ENCODE results near the gene MID1. TPM values are rescaled to one million over a fixed set of nuclear protein-coding genes. Genes with fewer than 3 reads are reported as not detected.

MID1 gene
- total RNA-seq, 2 donors from 2014 or later = 38.3 to 44.9 TPM

- H3K27me3 ChIP-seq = no peaks in the 10 kb centered on the region
- H3K4me3 ChIP-seq = no peak overlapping the region
- no peaks in the 10 kb centered on the region for H3K4me1 ChIP-seq
- DNase-seq = no peak
- H3K9ac ChIP-seq (ENCODE audit: low read depth in 2 of 2, low read length in 2 of 2) = no peak overlapping the region
- no peaks in the 10 kb centered on the region for H3K36me3 ChIP-seq
- H3K27ac ChIP-seq = no peak overlapping the region
- TF ChIP-seq, protein P1, sequence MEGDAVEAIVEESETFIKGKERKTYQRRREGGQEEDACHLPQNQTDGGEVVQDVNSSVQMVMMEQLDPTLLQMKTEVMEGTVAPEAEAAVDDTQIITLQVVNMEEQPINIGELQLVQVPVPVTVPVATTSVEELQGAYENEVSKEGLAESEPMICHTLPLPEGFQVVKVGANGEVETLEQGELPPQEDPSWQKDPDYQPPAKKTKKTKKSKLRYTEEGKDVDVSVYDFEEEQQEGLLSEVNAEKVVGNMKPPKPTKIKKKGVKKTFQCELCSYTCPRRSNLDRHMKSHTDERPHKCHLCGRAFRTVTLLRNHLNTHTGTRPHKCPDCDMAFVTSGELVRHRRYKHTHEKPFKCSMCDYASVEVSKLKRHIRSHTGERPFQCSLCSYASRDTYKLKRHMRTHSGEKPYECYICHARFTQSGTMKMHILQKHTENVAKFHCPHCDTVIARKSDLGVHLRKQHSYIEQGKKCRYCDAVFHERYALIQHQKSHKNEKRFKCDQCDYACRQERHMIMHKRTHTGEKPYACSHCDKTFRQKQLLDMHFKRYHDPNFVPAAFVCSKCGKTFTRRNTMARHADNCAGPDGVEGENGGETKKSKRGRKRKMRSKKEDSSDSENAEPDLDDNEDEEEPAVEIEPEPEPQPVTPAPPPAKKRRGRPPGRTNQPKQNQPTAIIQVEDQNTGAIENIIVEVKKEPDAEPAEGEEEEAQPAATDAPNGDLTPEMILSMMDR (IDR thresholded peaks at IDR 0.05) = no peak
- intact Hi-C loops (cut with DNase I) = no loop called here
- H3K9me3 ChIP-seq = no peaks in the 10 kb centered on the region
Measured at GRCh38 chrX:10538831-10539230, 81.6 kb downstream of the MID1 start.

- intact Hi-C loops (cut with DNase I) = no loop called here
- no peaks in the 10 kb centered on the region for H3K4me1 ChIP-seq
- no peaks in the 10 kb centered on the region for H3K9me3 ChIP-seq
- H3K27ac ChIP-seq = no peak overlapping the region
- TF ChIP-seq, protein P1 (IDR thresholded peaks at IDR 0.05) = no peak
- no peaks in the 10 kb centered on the region for H3K36me3 ChIP-seq
- no peak overlapping the region for H3K4me3 ChIP-seq
- no peak for DNase-seq
- H3K27me3 ChIP-seq = no peaks in the 10 kb centered on the region
- H3K9ac ChIP-seq (ENCODE audit: low read depth in 2 of 2, low read length in 2 of 2) = no peak overlapping the region
Measured at GRCh38 chrX:10537308-10537707, 83.1 kb downstream of the MID1 start.

- Histone ChIP-seq H3K4me1 (no peaks in the 10 kb centered on the region), H3K9me3 (no peaks in the 10 kb centered on the region), H3K27ac (no peak overlapping the region), H3K27me3 (no peaks in the 10 kb centered on the region), H3K9ac (ENCODE audit: low read depth in 2 of 2, low read length in 2 of 2) (no peak overlapping the region), H3K36me3 (no peaks in the 10 kb centered on the region), H3K4me3 (no peak overlapping the region)
- TF ChIP-seq, protein P1 (IDR thresholded peaks at IDR 0.05) = no peak
- intact Hi-C loops (cut with DNase I) = no loop called here
- DNase-seq = no peak
Measured at GRCh38 chrX:10536744-10537143, 83.6 kb downstream of the MID1 start.

DNA sequence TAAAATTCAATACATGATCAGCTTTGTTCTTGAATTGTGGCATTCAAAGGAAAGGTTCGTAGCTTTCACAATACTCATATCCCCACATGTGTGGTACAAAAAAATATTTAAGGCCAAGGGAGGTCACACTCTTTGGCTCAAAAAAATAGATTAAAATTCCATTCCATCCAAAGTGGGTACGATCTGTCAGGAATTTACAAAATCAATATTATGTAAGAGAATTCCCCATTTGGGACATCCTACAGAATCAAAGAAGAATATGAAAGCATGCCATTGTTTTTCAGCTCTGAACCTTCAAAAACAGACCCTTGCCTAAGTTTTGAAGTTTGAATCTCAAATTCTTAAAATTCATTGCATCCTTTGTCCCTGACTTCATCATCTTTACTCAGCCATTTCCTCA is 85.8 kb downstream of the MID1 start:
- TF ChIP-seq, protein P1 (IDR thresholded peaks at IDR 0.05) = no peak
- Histone ChIP-seq H3K9me3 (no peaks in the 10 kb centered on the region), H3K4me3 (no peak overlapping the region), H3K27ac (no peak overlapping the region), H3K9ac (ENCODE audit: low read depth in 2 of 2, low read length in 2 of 2) (no peak overlapping the region), H3K4me1 (no peaks in the 10 kb centered on the region), H3K36me3 (no peaks in the 10 kb centered on the region), H3K27me3 (no peaks in the 10 kb centered on the region)
- intact Hi-C loops (cut with DNase I) = no loop called here
- DNase-seq = no peak

DNA sequence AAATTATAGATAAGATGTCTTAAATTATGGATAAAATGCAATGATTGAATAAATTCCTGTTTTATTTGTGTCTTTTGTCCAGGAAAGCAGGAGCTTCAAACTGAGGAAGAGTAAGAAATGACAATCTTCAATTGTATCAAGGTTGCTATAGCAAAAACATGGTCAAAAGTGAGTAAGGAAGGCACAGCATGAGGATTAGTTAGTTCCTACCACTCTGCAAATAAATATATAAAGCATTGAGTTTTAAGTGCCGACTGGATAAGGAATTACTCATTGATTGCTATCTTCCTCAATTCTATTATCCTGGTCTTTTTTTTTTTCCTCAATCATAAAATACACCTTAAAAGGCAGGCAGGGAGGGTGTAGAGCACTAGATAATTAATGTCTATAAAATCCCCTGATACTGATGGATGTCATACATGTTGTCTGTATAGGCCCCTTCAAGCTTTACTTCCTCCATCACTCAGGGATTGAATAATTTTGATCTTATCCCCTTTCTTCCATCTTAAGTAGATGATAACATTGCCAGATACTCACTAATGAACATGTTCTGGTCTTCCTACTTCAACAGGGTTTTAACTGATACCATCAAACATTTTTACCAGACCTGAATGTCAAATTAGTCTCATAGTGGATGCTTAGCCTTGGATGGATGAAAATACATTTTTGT is 86.6 kb downstream of the MID1 start:
- Histone ChIP-seq H3K27me3 (no peaks in the 10 kb centered on the region), H3K4me1 (no peaks in the 10 kb centered on the region), H3K27ac (no peak overlapping the region), H3K36me3 (no peaks in the 10 kb centered on the region), H3K9me3 (no peaks in the 10 kb centered on the region), H3K9ac (ENCODE audit: low read depth in 2 of 2, low read length in 2 of 2) (no peak overlapping the region), H3K4me3 (no peak overlapping the region)
- TF ChIP-seq, protein P1 (IDR thresholded peaks at IDR 0.05) = no peak
- intact Hi-C loops (cut with DNase I) = no loop called here
- DNase-seq = no peak

Measured in colonic mucosa (tissue), 4 donors.